GM12878 (cell line): Measurements from ENCODE around the gene MXRA8. TPM values are rescaled to one million over a fixed set of nuclear protein-coding genes. Genes with fewer than 3 reads are reported as not detected.

Experiments
- ATAC-seq: fragments of 200-7000 bp; cut with Tn5 transposase; 3 replicates; pipeline ENCODE4 v1.9.1; 2020; ENCODE audit warnings: mild to moderate bottlenecking, moderate library complexity
- BruUV-seq: library from RNA; stranded (reverse); fragments of 400-500 nt; replicated peaks from 2 replicates; lab custom pipeline; 2021; lab: Mats Ljungman, UMichigan
- CTCF ChIA-PET: fragments of 300-600 bp; sonication (Branson Sonifier 250); formaldehyde crosslinking; extraction: SDS; loops from one replicate; lab custom pipeline; 2021; ENCODE audit warnings: inconsistent platforms; lab: Yijun Ruan, JAX
- POLR2A ChIA-PET: fragments of 350-600 bp; formaldehyde crosslinking; extraction: SDS; loops from one replicate; lab custom pipeline; 2021; ENCODE audit warnings: inconsistent platforms; lab: Charles Lee
- RAD21 ChIA-PET: fragments of 300-600 bp; sonication (Branson Sonifier 250); formaldehyde crosslinking; loops from one replicate; lab custom pipeline; 2023; ENCODE audit warnings: antibody characterized with exemption; ENCODE audit not compliant: unreplicated experiment; lab: Charles Lee
- SMC1A ChIA-PET: fragments of 300-600 bp; sonication (Branson Sonifier 250); formaldehyde crosslinking; loops from one replicate; lab custom pipeline; 2023; ENCODE audit not compliant: unreplicated experiment, uncharacterized antibody; lab: Charles Lee
- DNase-seq: peaks from one replicate; pipeline ENCODE4 v3.0.0-alpha.2; 2011; ENCODE audit warnings: low read depth, low spot score
- FAIRE-seq: peaks from 3 replicates; lab custom pipeline; 2011; peaks lifted over from hg19 to GRCh38; lab: Jason Lieb, UNC
- H2AFZ ChIP-seq: 2 replicates; pipeline ENCODE4 v1.6.0; 2011; ENCODE audit warnings: low read depth, low read length, control low read depth; ENCODE audit not compliant: control insufficient read depth
- H3K27ac ChIP-seq: 2 replicates; pipeline ENCODE4 v1.5.1; 2011; ENCODE audit warnings: control low read depth; ENCODE audit not compliant: control insufficient read depth, insufficient read depth
- H3K27me3 ChIP-seq, 2 experiments: replicated peaks in 1 of 2; 2 replicates each; pipeline versions ENCODE4 v1.6.0 to v1.6.1; 2011; ENCODE audit warnings: low read length in 1 of 2; ENCODE audit not compliant: control insufficient read depth in 2 of 2, insufficient read depth in 2 of 2
- H3K36me3 ChIP-seq, 2 experiments: 2 replicates each; pipeline ENCODE4 v1.5.1; 2011; ENCODE audit warnings: low read length in 1 of 2; ENCODE audit not compliant: control insufficient read depth in 2 of 2, insufficient read depth in 2 of 2
- H3K4me1 ChIP-seq: 2 replicates; pipeline ENCODE4 v1.6.1; 2011; ENCODE audit warnings: mild to moderate bottlenecking, low read length, moderate library complexity, mixed read lengths; ENCODE audit not compliant: control insufficient read depth, insufficient read depth
- H3K4me2 ChIP-seq: 2 replicates; pipeline ENCODE4 v1.6.0; 2011; ENCODE audit warnings: control low read depth; ENCODE audit not compliant: control insufficient read depth, insufficient read depth
- H3K4me3 ChIP-seq: fragments of 200-600 bp; sonication (generic); 2 replicates; pipeline ENCODE4 v1.5.1; 2016
- H3K79me2 ChIP-seq: 2 replicates; pipeline ENCODE4 v1.6.0; 2011; ENCODE audit warnings: low read length; ENCODE audit not compliant: control insufficient read depth, insufficient read depth
- H3K9ac ChIP-seq: 2 replicates; pipeline ENCODE4 v1.8.0; 2011; ENCODE audit warnings: low read length, control low read depth, mixed read lengths; ENCODE audit not compliant: control insufficient read depth, insufficient read depth
- H3K9me3 ChIP-seq: replicated peaks from 3 replicates; pipeline ENCODE4 v1.5.1; 2011; ENCODE audit warnings: mild to moderate bottlenecking, low read length; ENCODE audit not compliant: control insufficient read depth, insufficient read depth
- H4K20me1 ChIP-seq: 2 replicates; pipeline ENCODE4 v1.6.0; 2011; ENCODE audit not compliant: control insufficient read depth, insufficient read depth
- ATF2 ChIP-seq: IDR thresholded peaks from 2 replicates; pipeline ENCODE4 v1.6.1; 2012; ENCODE audit warnings: low read length, inconsistent platforms
- CEBPB ChIP-seq, 2 experiments: fragments of 150-350 bp in 1 of 2; IDR thresholded peaks; 2 replicates each; pipeline ENCODE4 v1.6.1; 2012 to 2014; ENCODE audit warnings: low read depth in 2 of 2, low read length in 2 of 2, borderline replicate concordance in 1 of 2, inconsistent platforms in 1 of 2
- NR2C2 ChIP-seq: IDR thresholded peaks from 2 replicates; pipeline ENCODE4 v1.6.1; 2011; ENCODE audit warnings: borderline replicate concordance, low read depth; ENCODE audit not compliant: control insufficient read depth, insufficient read length
- PBX3 ChIP-seq: IDR thresholded peaks from 2 replicates; pipeline ENCODE4 v1.6.1; 2011; ENCODE audit warnings: mild to moderate bottlenecking, low read depth, low read length, moderate library complexity; ENCODE audit not compliant: insufficient replicate concordance
- RBBP5 ChIP-seq: fragments of 200-600 bp; sonication (generic); conservative IDR thresholded peaks from 2 replicates; pipeline ENCODE4 v1.6.1; 2016
- WRNIP1 ChIP-seq: IDR thresholded peaks from 2 replicates; pipeline ENCODE4 v1.6.1; 2011; ENCODE audit warnings: low read depth, low read length, improper control_type of control experiment, borderline replicate concordance
- ZBTB40 ChIP-seq: fragments of 450-650 bp; IDR thresholded peaks from 2 replicates; pipeline ENCODE4 v1.6.1; 2016; ENCODE audit warnings: mild to moderate bottlenecking, moderate library complexity, borderline replicate concordance
- WGBS: methylation state at CpG from one replicate; pipeline ENCODE4 v1.1.6; 2016; ENCODE audit warnings: low lambda C conversion rate; ENCODE audit not compliant: insufficient replicate concordance, insufficient coverage; ENCODE audit errors: missing lambda C conversion rate; 5-methylcytosine and 5-hydroxymethylcytosine counted together
- in situ Hi-C: fragments of 300-500 bp; cut with MboI; formaldehyde crosslinking; loops from 9 replicates; pipeline ENCODE4 v1.14.3; 2018; ENCODE audit warnings: mixed read lengths
- intact Hi-C: fragments of 100-400 bp; cut with micrococcal nuclease; formaldehyde crosslinking; loops from one replicate; pipeline ENCODE4 v1.14.2; 2022; ENCODE audit not compliant: unreplicated experiment
- polyA plus RNA-seq, 11 experiments: library from polyadenylated mRNA; depleted of rRNA in 4 of 11; unstranded in 6 of 11; stranded (reverse) in 5 of 11; fragments of >200 nt; fragmentation: Nextera tagmentation in 4 of 11; fragmentation: Illumina TruSeq in 1 of 11; extraction: Ambion mirVana in 4 of 11; extraction: Trizol in 1 of 11; gene quantifications; 1 replicate in 1 of 11; 2 replicates in 10 of 11; pipeline versions ENCODE4 v1.2.1 to v1.2.3, GENCODE V29; 2011 to 2016; ENCODE audit warnings: inconsistent platforms in 2 of 11, missing spikeins in 2 of 11, low read depth in 1 of 11
- total RNA-seq, 4 experiments: library from RNA; depleted of rRNA in 3 of 4; stranded (reverse); fragments of >200 nt in 3 of 4; fragmentation: Illumina TruSeq in 1 of 4; extraction: Trizol in 1 of 4; gene quantifications; 2 replicates each; pipeline versions ENCODE4 v1.2.1 to v1.2.3, GENCODE V29; 2013 to 2021

Gene MXRA8
- total and polyA plus RNA-seq, 10 of the 15 experiments (the other 5 are each of a cell fraction or from before 2014, with no cell fraction given), result 0.11 to 0.54 (median 0.21) TPM; not detected in 6

GRCh38 chr1:1373051-1373814 is 14.9 kb upstream of the MXRA8 start (continued):
- no peak for TF ChIP-seq ZBTB40

GRCh38 chr1:1371746-1372711 is 13.7 kb upstream of the MXRA8 start:
- H3K9me3 ChIP-seq, result peaks cover 2% of the 10 kb centered on the region; the same call in 1 of the 3 replicates
- peak overlapping the region; percentile 22 for H3K9ac ChIP-seq
- SMC1A ChIA-PET, result interaction anchor here (0.9 to 1.8 kb wide), 7 partner anchors 24 to 387 kb away, joined by 3 to 5 read pairs (median 3); no protein-coding TSS in a partner anchor
- FAIRE-seq (no peak), DNase-seq (no peak), ATAC-seq (peak; percentile 73)
- in situ Hi-C loops (no loop called here), intact Hi-C loops (loop anchor here (10.0 kb wide), 1 partner anchor 133 kb away; no protein-coding TSS in a partner anchor)
- H4K20me1 ChIP-seq, result no peaks in the 10 kb centered on the region
- RAD21 ChIA-PET, result interaction anchor here (0.7 to 1.5 kb wide), 5 partner anchors 24 to 132 kb away, joined by 3 to 6 read pairs (median 3); partner anchors contain the start of gene CCNL2
- WGBS, result 23% methylated on average over 26 of the region's 26 CpGs
- H3K27ac ChIP-seq, result peak overlapping the region; percentile 42
- CTCF ChIA-PET, result interaction anchor here (0.6 to 2.8 kb wide), 21 partner anchors 13 to 387 kb away, joined by 3 to 15 read pairs (median 6); partner anchors contain the start of genes AGRN, DVL1, MRPL20 and MXRA8
- H3K36me3 ChIP-seq, result peaks cover 0 to 3% of the 10 kb centered on the region in 2 experiments; a peak in 2 of 4 replicates
- H3K4me3 ChIP-seq, result no peak overlapping the region
- peaks cover 30% of the 10 kb centered on the region for H3K79me2 ChIP-seq
- BruUV-seq, result no TSS peak
- peaks cover 24% of the 10 kb centered on the region for H3K4me1 ChIP-seq
- peak overlapping the region; percentile 21; the same call in 1 of the 2 replicates for H2AFZ ChIP-seq
- H3K27me3 ChIP-seq, result no peaks in the 10 kb centered on the region
- POLR2A ChIA-PET, result interaction anchor here (0.6 to 1.1 kb wide), 2 partner anchors 66 to 93 kb away, joined by 3 read pairs; no protein-coding TSS in a partner anchor
- peak overlapping the region; percentile 97 for H3K4me2 ChIP-seq
- TF ChIP-seq ATF2 (no peak), PBX3 (no peak), NR2C2 (no peak), CEBPB (IDR thresholded peaks at IDR 0.05; ENCODE audit: borderline replicate concordance in 1 of 2, low read depth in 2 of 2, low read length in 2 of 2) (no peak), WRNIP1 (no peak), RBBP5 (no peak)
